Peyer's patch (tissue), 4 donors: ENCODE measurements around the gene HELB.

Source experiments
- CTCF ChIP-seq, 6 experiments: fragments of 450-650 bp in 4 of 6; fragments of 200-600 bp in 2 of 6; sonication (generic) in 1 of 6; IDR thresholded peaks; one replicate each; pipeline ENCODE4 v1.5.1; 2017 to 2019; ENCODE audit warnings: antibody characterized with exemption in 6 of 6, mild to moderate bottlenecking in 3 of 6, moderate library complexity in 1 of 6
- POLR2A ChIP-seq, 2 donors: fragments of 450-650 bp; IDR thresholded peaks; one replicate each; pipeline ENCODE4 v1.5.1; 2017; ENCODE audit warnings: antibody characterized with exemption in 2 of 2, mild to moderate bottlenecking in 2 of 2, moderate library complexity in 2 of 2

DNA sequence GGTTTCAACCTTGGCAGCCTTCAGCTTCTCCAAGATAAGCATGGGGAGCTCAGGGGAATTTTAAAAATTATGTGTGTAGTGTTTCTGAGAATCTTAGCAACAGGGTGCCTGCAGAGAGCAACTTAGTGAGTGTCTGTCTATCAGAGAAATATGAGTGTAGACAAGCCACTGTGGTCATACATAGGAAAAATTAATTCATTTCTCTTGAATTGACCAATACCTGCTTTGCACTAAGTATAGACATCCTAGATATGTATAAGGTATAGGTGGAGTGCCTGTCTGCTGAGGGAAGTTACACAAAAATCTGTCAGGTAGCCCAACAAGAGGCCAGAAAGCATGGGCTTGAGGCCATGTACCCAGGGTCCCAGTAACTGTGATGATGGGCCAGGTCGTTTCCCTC, 20.7 kb downstream of the HELB start:
- no peak for TF ChIP-seq CTCF (IDR thresholded peaks at IDR 0.05)
- no peak for TF ChIP-seq POLR2A (IDR thresholded peaks at IDR 0.05)
